GM21367 (cell line): ENCODE results near the gene C6orf58.

Experiments
- ATAC-seq: cut with Tn5 transposase; IDR thresholded peaks from one replicate; pipeline ENCODE4 v1.9.1; 2021; ENCODE audit not compliant: unreplicated experiment

C6orf58 gene

DNA sequence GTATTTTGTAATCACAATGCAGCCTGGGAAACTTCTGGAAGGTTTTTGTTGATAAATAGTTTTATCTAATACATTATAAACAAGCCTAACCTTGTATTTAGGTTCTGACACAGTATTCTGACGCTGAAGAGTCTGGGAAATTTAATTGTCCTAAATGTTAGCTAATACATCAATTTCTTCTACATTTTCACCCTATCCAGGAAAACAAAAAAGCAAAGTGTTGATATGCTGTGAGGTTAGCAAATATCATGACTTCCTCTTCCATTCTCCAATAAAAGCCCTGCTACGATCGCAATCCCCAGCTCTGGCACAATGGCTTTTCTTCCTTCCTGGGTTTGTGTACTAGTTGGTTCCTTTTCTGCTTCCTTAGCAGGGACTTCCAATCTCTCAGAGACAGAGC lies at the start of gene C6orf58:
C6orf58 (plus strand) TSS at position 301 of the 400 bp plus-strand sequence; CDS start at position 313, 12 bp downstream.
- ATAC-seq, result no peak

- no peak for ATAC-seq
These were observed 44.0 kb upstream of the C6orf58 start for GRCh38 chr6:127533011-127533410.

DNA sequence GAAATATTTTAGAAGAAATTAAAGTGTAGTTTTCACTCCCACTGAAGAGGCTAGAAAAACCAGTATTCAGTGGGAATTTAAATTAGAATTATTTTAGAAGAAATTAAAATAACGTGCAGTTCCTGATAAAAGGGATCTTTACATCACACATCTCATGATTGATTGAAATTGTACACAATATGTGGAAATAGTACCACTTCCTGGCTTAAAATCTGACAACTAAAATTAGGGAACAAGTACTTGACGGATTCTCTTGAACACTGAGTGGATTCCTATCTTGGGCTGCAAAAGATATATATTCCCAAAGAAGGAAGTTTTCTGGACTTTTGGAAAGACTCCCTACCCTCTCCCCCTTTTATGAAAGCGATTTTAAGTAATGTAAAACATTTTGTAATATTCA lies 43.2 kb upstream of the C6orf58 start:
- no peak for ATAC-seq

DNA sequence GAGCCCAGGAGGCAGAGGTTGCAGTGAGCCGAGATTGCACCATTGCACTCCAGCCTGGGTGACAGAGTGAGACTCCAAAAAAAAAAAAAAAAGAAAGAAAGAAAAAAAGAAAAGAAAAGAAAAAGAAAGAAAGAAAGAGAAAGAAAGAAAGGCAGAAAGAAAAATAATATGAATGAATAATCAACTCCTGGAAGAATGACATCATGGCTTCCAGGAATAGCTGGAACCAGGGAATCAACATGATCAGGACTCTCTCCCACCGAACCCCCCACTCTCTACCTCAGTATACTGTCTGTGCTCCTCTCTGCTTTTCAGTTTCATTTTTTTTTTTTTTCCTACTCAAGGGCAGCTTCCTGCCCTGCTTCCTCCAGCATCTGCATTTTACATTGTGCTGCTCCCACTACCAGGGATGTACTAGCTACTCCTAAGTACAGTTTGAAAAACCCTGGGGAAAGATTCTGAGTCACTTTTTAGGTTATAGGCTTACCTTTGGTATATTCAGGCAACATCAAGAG lies 38.2 kb upstream of the C6orf58 start:
- no peak for ATAC-seq

- ATAC-seq, result no peak
These were observed 37.7 kb upstream of the C6orf58 start for GRCh38 chr6:127539272-127539671.

DNA sequence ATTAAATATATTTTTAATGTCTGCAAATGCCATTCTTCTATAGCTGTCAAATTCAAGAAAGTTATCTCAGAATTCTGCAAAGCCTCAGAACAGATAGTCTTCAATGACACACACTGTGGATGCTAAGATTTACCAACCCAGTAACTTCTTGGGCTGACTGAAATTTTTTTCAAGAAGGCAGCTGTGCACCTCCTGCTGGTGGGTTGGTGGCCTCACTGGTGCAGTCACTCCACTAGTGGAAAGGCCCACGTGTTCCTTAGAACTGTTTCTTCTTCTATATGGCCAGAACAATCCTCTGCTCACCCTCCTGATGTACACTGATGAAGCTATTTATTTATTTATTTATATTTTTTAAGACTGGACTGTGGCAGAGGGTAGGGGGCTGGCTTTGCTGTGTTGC lies 29.8 kb upstream of the C6orf58 start:
- no peak for ATAC-seq

- ATAC-seq, result no peak
These were observed 28.9 kb upstream of the C6orf58 start for GRCh38 chr6:127547904-127548649.

DNA sequence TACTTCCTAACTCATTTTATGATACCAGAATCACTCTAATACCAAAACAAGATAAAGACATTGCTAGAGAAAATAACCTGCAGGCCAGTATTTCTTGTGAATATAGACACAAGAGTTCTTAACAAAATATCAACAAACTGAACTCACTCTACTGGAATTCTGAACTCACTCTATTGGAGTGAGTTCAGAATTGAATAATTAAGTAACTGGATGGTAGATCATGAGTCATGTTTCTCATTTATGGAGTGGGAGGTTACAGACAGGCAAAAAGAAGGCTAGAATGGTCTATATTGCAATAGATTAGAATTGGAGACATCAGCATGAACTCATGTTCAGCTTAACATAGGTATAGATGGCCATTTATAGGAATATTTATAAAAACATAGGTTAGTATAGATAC lies 26.6 kb upstream of the C6orf58 start:
- no peak for ATAC-seq

DNA sequence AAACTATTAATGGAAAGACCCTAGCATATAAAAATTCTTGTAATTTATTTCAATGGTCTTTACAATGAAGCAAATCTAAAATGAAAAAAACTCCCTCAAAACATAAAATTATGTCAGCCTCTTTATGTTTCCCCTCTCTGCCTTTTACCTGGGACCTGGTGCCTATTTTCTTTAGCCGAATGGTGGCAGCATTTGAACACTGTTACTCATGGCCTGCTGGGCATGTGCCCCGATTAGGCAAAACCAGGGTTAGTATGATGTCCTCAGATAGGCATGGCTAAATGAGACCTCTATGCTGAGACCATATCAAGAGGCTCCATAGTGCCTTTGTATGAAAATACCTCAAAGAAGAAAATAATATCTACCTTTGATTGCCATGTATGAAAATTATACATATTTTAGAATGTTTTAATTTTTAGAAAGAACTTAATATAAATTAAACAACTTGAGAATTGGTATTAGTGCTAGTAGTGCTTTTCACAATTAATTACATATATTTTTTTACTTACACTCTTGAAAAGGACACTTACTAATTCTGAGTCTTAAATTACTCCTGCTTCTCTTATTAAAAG lies 22.5 kb upstream of the C6orf58 start:
- peak; percentile 73 for ATAC-seq

- no peak for ATAC-seq
These were observed 15.3 kb upstream of the C6orf58 start for GRCh38 chr6:127561660-127562059.

GRCh38 chr6:127564761-127565160 lies 12.2 kb upstream of the C6orf58 start:
- no peak for ATAC-seq

- no peak for ATAC-seq
These were observed 10.9 kb upstream of the C6orf58 start for GRCh38 chr6:127566119-127566518.

- no peak for ATAC-seq
These were observed 10.3 kb upstream of the C6orf58 start for GRCh38 chr6:127566651-127567050.

GRCh38 chr6:127567476-127567875 lies 9.5 kb upstream of the C6orf58 start:
- no peak for ATAC-seq

GRCh38 chr6:127570739-127571389 lies 6.1 kb upstream of the C6orf58 start:
- ATAC-seq, result peak; percentile 72

DNA sequence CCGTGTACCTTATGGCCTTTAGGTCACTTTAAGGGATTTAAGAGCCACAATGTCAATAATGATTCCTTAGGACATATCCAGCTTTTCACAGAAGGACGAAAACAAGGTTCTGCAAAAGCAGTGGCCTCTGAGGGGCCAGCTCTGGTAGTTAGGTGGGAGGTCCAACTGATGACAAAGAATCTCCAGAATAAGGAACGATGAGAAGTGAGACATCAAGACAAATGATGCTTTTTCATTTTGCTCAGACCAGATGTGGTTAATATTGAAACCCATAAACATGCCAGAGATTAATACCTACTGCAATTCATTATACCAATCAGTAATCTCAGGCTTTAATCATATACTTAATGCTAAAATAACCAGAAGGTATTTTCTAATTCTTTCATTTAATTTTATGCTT lies 1.9 kb downstream of the C6orf58 start:
- no peak for ATAC-seq

DNA sequence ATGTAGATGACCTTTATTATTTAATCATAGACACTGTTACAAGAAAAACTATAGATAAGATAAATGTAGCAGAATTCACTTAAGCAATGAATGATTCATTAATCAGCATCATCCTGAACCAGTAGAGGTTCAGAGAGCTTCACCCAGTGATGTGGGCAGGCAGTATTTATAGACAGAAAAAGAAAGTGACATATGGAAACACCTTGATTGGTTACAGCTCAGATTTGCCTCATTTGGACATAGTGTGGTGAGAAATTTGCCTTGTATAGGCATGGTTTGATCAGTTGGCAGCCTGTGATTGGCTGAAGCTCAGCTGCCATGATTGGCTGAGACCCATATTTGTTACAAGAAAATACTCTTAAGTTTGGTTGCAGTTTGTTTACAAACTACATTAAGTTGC lies 4.6 kb downstream of the C6orf58 start:
- ATAC-seq, result no peak

DNA sequence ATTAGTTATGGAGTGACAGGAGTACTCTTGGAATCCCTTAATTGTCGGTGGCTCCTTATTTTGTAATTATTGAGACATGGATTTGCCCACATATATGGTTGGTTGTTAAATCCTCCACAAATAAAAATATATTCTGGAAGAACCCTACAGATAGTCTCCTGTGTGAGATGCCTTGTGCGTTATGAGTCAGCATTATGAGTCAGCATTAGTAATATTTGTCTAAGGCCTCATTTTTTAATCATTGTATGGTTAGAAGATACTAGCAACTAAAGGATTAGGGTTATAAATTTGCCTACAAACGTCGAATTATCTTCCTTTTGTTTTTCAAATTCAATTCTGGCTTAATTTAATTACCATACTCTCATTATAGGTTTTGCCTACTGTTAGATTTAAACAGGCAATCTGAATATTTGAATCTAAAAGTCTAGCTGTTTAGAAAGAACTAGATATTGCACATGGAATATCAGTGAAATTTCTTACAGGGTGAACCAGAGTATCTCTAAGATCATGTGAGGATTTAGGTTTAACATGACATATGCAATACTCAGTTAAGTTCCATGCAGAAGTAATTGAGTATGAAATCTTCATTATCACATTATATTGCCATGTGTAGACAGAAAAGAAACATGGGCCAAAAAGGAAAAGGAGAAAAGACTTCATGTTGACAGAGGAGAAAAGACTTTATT lies 5.9 kb downstream of the C6orf58 start:
- no peak for ATAC-seq

DNA sequence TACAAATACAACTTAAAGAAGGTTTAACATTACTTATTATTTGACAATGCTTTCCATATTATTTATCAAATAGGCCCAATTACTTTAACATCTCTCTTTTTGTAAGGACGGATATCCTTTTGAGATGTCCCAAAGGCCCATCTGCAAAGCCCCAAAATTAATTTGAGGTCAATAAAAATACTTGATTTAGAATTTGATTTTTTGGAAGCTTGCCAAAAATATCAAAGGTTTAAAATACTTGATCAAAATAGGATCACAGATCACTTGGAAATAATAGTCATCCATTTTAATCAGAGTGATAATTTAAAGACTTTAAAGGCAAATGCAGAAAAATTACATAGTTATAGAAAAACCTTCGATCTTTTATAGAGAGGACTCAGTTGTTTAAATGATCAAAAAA lies 8.1 kb downstream of the C6orf58 start:
- ATAC-seq, result no peak

- no peak for ATAC-seq
These were observed 9.4 kb downstream of the C6orf58 start for GRCh38 chr6:127586372-127586771.

GRCh38 chr6:127587875-127588274 lies 10.9 kb downstream of the C6orf58 start:
- ATAC-seq, result no peak

- ATAC-seq, result no peak
These were observed 12.2 kb downstream of the C6orf58 start for GRCh38 chr6:127589135-127589534.
